ENCODE data around the gene MAP3K12. TPM values are rescaled to one million over a fixed set of nuclear protein-coding genes. Genes with fewer than 3 reads are reported as not detected.

The MAP3K12 gene
- total and polyA plus RNA-seq, 2 of the 13 experiments (the other 11 are each of a cell fraction or from before 2014, with no cell fraction given), result 0.20 to 1.1 TPM

DNA sequence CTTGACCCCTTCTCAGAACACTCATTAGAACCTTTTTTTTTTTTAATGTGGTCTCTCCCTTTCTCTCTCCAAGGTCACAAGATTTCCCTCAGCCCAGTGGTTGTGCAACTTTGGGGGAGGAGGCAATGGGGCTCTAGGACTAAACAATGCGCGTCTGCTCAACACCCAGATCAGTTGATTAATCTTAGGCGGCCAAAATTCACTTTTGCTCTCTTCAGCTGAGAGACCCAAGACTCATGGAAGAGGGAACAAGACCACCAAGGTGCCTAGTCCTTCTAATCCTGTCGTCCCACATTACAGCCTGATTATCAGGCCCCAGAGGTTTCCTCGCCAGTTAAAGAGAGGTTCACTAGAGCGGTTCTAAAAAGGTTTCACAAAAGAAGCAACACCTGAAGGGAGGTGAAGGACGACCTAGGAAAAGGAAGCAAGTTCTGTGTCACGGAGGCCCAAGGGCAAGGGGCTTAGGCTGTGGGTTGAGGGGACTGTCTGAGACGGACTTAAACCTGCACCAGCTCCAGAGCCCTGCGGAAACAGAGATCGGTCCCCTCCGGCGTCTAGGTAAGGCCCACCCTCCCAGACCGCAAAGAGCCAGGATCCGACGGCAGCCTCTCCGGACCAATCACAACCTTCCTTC lies 1.0 kb upstream of the MAP3K12 start (continued):
- TF ChIP-seq, protein P1, sequence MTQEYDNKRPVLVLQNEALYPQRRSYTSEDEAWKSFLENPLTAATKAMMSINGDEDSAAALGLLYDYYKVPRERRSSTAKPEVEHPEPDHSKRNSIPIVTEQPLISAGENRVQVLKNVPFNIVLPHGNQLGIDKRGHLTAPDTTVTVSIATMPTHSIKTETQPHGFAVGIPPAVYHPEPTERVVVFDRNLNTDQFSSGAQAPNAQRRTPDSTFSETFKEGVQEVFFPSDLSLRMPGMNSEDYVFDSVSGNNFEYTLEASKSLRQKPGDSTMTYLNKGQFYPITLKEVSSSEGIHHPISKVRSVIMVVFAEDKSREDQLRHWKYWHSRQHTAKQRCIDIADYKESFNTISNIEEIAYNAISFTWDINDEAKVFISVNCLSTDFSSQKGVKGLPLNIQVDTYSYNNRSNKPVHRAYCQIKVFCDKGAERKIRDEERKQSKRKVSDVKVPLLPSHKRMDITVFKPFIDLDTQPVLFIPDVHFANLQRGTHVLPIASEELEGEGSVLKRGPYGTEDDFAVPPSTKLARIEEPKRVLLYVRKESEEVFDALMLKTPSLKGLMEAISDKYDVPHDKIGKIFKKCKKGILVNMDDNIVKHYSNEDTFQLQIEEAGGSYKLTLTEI (CRISPR knock-in tag; conservative IDR thresholded peaks at IDR 0.05), result no peak
- TF ChIP-seq ZNF33B (CRISPR knock-in tag; IDR thresholded peaks at IDR 0.05) (0 out of 2 replicates have a peak, but pooled peaks have one; percentile 10), ZNF280D (CRISPR knock-in tag; IDR thresholded peaks at IDR 0.05) (0 out of 2 replicates have a peak, but pooled peaks have one; percentile 40), MEIS2 (CRISPR knock-in tag; IDR thresholded peaks at IDR 0.05) (0 out of 2 replicates have a peak, but pooled peaks have one; percentile 17), SMYD3 (CRISPR knock-in tag; IDR thresholded peaks at IDR 0.05) (peak; percentile 65; the same call in 1 of the 2 replicates), ZNF761 (CRISPR knock-in tag; conservative IDR thresholded peaks at IDR 0.05) (no peak), SRSF4 (IDR thresholded peaks at IDR 0.05; ENCODE audit: low read depth, low read length, poor library complexity, severe bottlenecking) (no peak), HMG20B (CRISPR knock-in tag; conservative IDR thresholded peaks at IDR 0.05) (no peak), ZFAT (CRISPR knock-in tag; conservative IDR thresholded peaks at IDR 0.05) (no peak), HIVEP1 (CRISPR knock-in tag; IDR thresholded peaks at IDR 0.05) (no peak), SNAPC5 (CRISPR knock-in tag; IDR thresholded peaks at IDR 0.05; ENCODE audit: borderline replicate concordance) (0 out of 2 replicates have a peak, but pooled peaks have one; percentile 41), SCMH1 (CRISPR knock-in tag; IDR thresholded peaks at IDR 0.05; ENCODE audit: borderline replicate concordance) (no peak), SALL1 (CRISPR knock-in tag; IDR thresholded peaks at IDR 0.05) (0 out of 2 replicates have a peak, but pooled peaks have one; percentile 23), GATA4 (IDR thresholded peaks at IDR 0.05; ENCODE audit: borderline replicate concordance, low read depth) (0 out of 2 replicates have a peak, but pooled peaks have one; percentile 29), ZNF580 (CRISPR knock-in tag; IDR thresholded peaks at IDR 0.05; ENCODE audit: borderline replicate concordance, low read depth) (no peak), TBX3 (IDR thresholded peaks at IDR 0.05; ENCODE audit: borderline replicate concordance) (no peak), ZNF256 (CRISPR knock-in tag; conservative IDR thresholded peaks at IDR 0.05) (0 out of 2 replicates have a peak, but pooled peaks have one; percentile 43), MTF2 (CRISPR knock-in tag; IDR thresholded peaks at IDR 0.05; ENCODE audit: borderline replicate concordance) (peak; percentile 12; the same call in 1 of the 2 replicates), MEIS1 (CRISPR knock-in tag; IDR thresholded peaks at IDR 0.05; ENCODE audit: borderline replicate concordance) (no peak; the same call in 1 of the 2 replicates), ZNF546 (CRISPR knock-in tag; conservative IDR thresholded peaks at IDR 0.05) (no peak)
- TF ChIP-seq, protein P2, sequence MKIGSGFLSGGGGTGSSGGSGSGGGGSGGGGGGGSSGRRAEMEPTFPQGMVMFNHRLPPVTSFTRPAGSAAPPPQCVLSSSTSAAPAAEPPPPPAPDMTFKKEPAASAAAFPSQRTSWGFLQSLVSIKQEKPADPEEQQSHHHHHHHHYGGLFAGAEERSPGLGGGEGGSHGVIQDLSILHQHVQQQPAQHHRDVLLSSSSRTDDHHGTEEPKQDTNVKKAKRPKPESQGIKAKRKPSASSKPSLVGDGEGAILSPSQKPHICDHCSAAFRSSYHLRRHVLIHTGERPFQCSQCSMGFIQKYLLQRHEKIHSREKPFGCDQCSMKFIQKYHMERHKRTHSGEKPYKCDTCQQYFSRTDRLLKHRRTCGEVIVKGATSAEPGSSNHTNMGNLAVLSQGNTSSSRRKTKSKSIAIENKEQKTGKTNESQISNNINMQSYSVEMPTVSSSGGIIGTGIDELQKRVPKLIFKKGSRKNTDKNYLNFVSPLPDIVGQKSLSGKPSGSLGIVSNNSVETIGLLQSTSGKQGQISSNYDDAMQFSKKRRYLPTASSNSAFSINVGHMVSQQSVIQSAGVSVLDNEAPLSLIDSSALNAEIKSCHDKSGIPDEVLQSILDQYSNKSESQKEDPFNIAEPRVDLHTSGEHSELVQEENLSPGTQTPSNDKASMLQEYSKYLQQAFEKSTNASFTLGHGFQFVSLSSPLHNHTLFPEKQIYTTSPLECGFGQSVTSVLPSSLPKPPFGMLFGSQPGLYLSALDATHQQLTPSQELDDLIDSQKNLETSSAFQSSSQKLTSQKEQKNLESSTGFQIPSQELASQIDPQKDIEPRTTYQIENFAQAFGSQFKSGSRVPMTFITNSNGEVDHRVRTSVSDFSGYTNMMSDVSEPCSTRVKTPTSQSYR (CRISPR knock-in tag; IDR thresholded peaks at IDR 0.05; ENCODE audit: borderline replicate concordance), result peak; percentile 14; the same call in 1 of the 2 replicates

All from HepG2 (cell line).